K562 (cell line): ENCODE results near the gene TPK1. TPM values are rescaled to one million over a fixed set of nuclear protein-coding genes. Genes with fewer than 3 reads are reported as not detected.

Experiments used
- ATAC-seq: fragments of 200-7000 bp; cut with Tn5 transposase; 3 replicates; pipeline ENCODE4 v1.9.1; 2020; ENCODE audit warnings: moderate library complexity
- BruUV-seq: library from RNA; stranded (reverse); fragments of 400-500 nt; replicated peaks from 2 replicates; lab custom pipeline; 2021; lab: Mats Ljungman, UMichigan
- CTCF ChIA-PET: fragments of 300-600 bp; formaldehyde crosslinking; extraction: SDS; loops from one replicate; lab custom pipeline; 2021; ENCODE audit warnings: low intra/inter-chr PET ratio; lab: Yijun Ruan, JAX
- POLR2A ChIA-PET: fragments of 300-600, 350-650 bp; sonication (Branson Sonifier 250); formaldehyde crosslinking; extraction: SDS; loops from one replicate; lab custom pipeline; 2021; ENCODE audit warnings: antibody characterized with exemption, inconsistent platforms; lab: Yijun Ruan, JAX
- DNase-seq, 4 experiments: peaks; one replicate each; pipeline versions ENCODE4 v3.0.0 to v3.0.0-alpha.2; 2011 to 2018; ENCODE audit warnings: low spot score in 3 of 4, mixed read lengths in 3 of 4; ENCODE audit errors: extremely low read depth in 1 of 4
- FAIRE-seq: peaks from 2 replicates; lab custom pipeline; 2011; peaks lifted over from hg19 to GRCh38; lab: Jason Lieb, UNC
- H2AFZ ChIP-seq: 2 replicates; pipeline ENCODE4 v1.6.0; 2011; ENCODE audit warnings: low read depth, low read length, control low read depth, inconsistent platforms
- H3K27ac ChIP-seq: fragments of 200-600 bp; 3 replicates; pipeline ENCODE4 v1.8.0; 2011; ENCODE audit warnings: low read depth, mild to moderate bottlenecking, control low read depth, inconsistent platforms, low read length, moderate library complexity, mixed read lengths; ENCODE audit errors: extremely low read depth
- H3K27me3 ChIP-seq, 2 experiments: fragments of 300-600 bp in 1 of 2; 2 replicates in 1 of 2; 3 replicates in 1 of 2; pipeline versions ENCODE4 v1.6.0 to v1.8.0; 2011; ENCODE audit warnings: inconsistent platforms in 2 of 2, low read length in 2 of 2, mild to moderate bottlenecking in 1 of 2, mixed read lengths in 1 of 2, moderate library complexity in 1 of 2; ENCODE audit not compliant: control insufficient read depth in 2 of 2, insufficient read depth in 2 of 2
- H3K36me3 ChIP-seq: fragments of 300-600 bp; 3 replicates; pipeline ENCODE4 v1.8.0; 2011; ENCODE audit warnings: mild to moderate bottlenecking, low read length, inconsistent platforms; ENCODE audit not compliant: control insufficient read depth, insufficient read depth
- H3K4me1 ChIP-seq, 2 experiments: fragments of 200-600 bp in 1 of 2; replicated peaks in 1 of 2; 2 replicates in 1 of 2; 3 replicates in 1 of 2; pipeline versions ENCODE4 v1.5.1 to v1.8.0; 2011; ENCODE audit warnings: inconsistent platforms in 2 of 2, low read length in 2 of 2, mild to moderate bottlenecking in 1 of 2, mixed read lengths in 1 of 2, moderate library complexity in 1 of 2; ENCODE audit not compliant: control insufficient read depth in 2 of 2, insufficient read depth in 2 of 2
- H3K4me2 ChIP-seq: 2 replicates; pipeline ENCODE4 v1.6.1; 2011; ENCODE audit warnings: low read length, control low read depth, inconsistent platforms, mixed read lengths; ENCODE audit not compliant: insufficient read depth
- H3K4me3 ChIP-seq: fragments of 200-600 bp; sonication (generic), shearing (Covaris generic); 2 replicates; pipeline ENCODE4 v1.5.1; 2016; ENCODE audit warnings: control low read depth, inconsistent platforms
- H3K79me2 ChIP-seq: fragments of 200-600 bp; 3 replicates; pipeline ENCODE4 v1.8.0; 2011; ENCODE audit warnings: low read length, inconsistent platforms; ENCODE audit not compliant: control insufficient read depth, insufficient read depth
- H3K9ac ChIP-seq, 2 experiments: 2 replicates each; pipeline versions ENCODE4 v1.6.0 to v1.6.1; 2011; ENCODE audit warnings: low read depth in 2 of 2, low read length in 2 of 2, control low read depth in 1 of 2, inconsistent platforms in 1 of 2, mild to moderate bottlenecking in 1 of 2, mixed read lengths in 1 of 2; ENCODE audit not compliant: insufficient read depth in 1 of 2
- H3K9me1 ChIP-seq: one replicate; pipeline ENCODE4 v1.6.0; 2011; ENCODE audit warnings: inconsistent platforms, mild to moderate bottlenecking, low read length, moderate library complexity; ENCODE audit not compliant: control insufficient read depth, insufficient read depth
- H3K9me3 ChIP-seq: replicated peaks from 2 replicates; pipeline ENCODE4 v1.5.1; 2011; ENCODE audit warnings: low read depth, low read length, inconsistent platforms; ENCODE audit not compliant: control insufficient read depth, insufficient read depth
- H4K20me1 ChIP-seq: replicated peaks from 2 replicates; pipeline ENCODE4 v1.6.1; 2011; ENCODE audit warnings: low read length, inconsistent platforms, mixed read lengths; ENCODE audit not compliant: control insufficient read depth, insufficient read depth
- ILF3 ChIP-seq: fragments of 450-650 bp; IDR thresholded peaks from 2 replicates; pipeline ENCODE4 v1.6.1; 2018; ENCODE audit warnings: antibody characterized with exemption, mild to moderate bottlenecking, moderate library complexity, borderline replicate concordance
- KAT8 ChIP-seq: fragments of 450-650 bp; IDR thresholded peaks from 2 replicates; pipeline ENCODE4 v1.6.1; 2016; ENCODE audit warnings: low read depth, mild to moderate bottlenecking
- POLR2A ChIP-seq: fragments of 450-650 bp; conservative IDR thresholded peaks from 2 replicates; pipeline ENCODE4 v1.6.1; 2016
- RFX7 ChIP-seq: fragments of 250-450 bp; sonication (Bioruptor Pico); IDR thresholded peaks from 2 replicates; pipeline ENCODE4 v1.5.1; 2021; ENCODE audit warnings: mild to moderate bottlenecking
- TEAD2 ChIP-seq: fragments of 450-650 bp; IDR thresholded peaks from 2 replicates; pipeline ENCODE4 v1.6.1; 2016; ENCODE audit warnings: missing genetic modification characterization, control low read depth, missing compliant biosample characterization
- ZNF316 ChIP-seq: fragments of 450-650 bp; IDR thresholded peaks from 2 replicates; pipeline ENCODE4 v1.6.1; 2016
- WGBS: fragments of 100-300 bp; shearing (Covaris generic); methylation state at CpG from one replicate; pipeline ENCODE4 v1.1.6; 2016; ENCODE audit warnings: low coverage, mixed read lengths; ENCODE audit not compliant: insufficient coverage; ENCODE audit errors: missing lambda C conversion rate; 5-methylcytosine and 5-hydroxymethylcytosine counted together
- in situ Hi-C: fragments of 300-500 bp; cut with MboI; formaldehyde crosslinking; loops from 4 replicates; pipeline ENCODE4 v1.15.0; 2018; ENCODE audit warnings: inconsistent platforms, mixed read lengths
- intact Hi-C: fragments of 100-400 bp; cut with micrococcal nuclease; formaldehyde crosslinking; loops from 2 replicates; pipeline ENCODE4 v1.14.2; 2022
- polyA plus RNA-seq, 8 experiments: library from polyadenylated mRNA; depleted of rRNA in 4 of 8; stranded (reverse) in 5 of 8; unstranded in 3 of 8; fragments of >200 nt; fragmentation: Nextera tagmentation in 2 of 8; fragmentation: Illumina TruSeq in 1 of 8; extraction: Ambion mirVana in 2 of 8; extraction: Trizol in 1 of 8; gene quantifications; 2 replicates each; pipeline versions ENCODE4 v1.2.1 to v1.2.3, GENCODE V29; 2011 to 2014; ENCODE audit warnings: inconsistent platforms in 1 of 8, missing spikeins in 1 of 8
- total RNA-seq, 7 experiments: library from RNA; depleted of rRNA in 6 of 7; stranded (reverse); fragments of >200 nt in 6 of 7; fragmentation: Illumina TruSeq in 2 of 7; extraction: Trizol in 2 of 7; gene quantifications; 2 replicates each; pipeline versions ENCODE4 v1.2.1 to v1.2.3, GENCODE V29; 2011 to 2021; ENCODE audit warnings: low replicate concordance in 1 of 7
- TF ChIP-seq, protein P1 (sequence below): fragments of 250-450 bp; sonication (Bioruptor Pico); IDR thresholded peaks from 2 replicates; pipeline ENCODE4 v1.8.0; 2021; ENCODE audit warnings: mild to moderate bottlenecking, moderate library complexity
- TF ChIP-seq, protein P2 (sequence below): fragments of 450-650 bp; IDR thresholded peaks from 2 replicates; pipeline ENCODE4 v1.6.1; 2016; ENCODE audit warnings: borderline replicate concordance
- TF ChIP-seq, protein P3 (sequence below): fragments of 450-650 bp; IDR thresholded peaks from 2 replicates; pipeline ENCODE4 v1.7.0; 2016; ENCODE audit warnings: borderline replicate concordance

TPK1 gene
- total and polyA plus RNA-seq, 9 of the 15 experiments (the other 6 are each of a cell fraction or from before 2014, with no cell fraction given): 5.1 to 16.2 (median 9.2) TPM

DNA sequence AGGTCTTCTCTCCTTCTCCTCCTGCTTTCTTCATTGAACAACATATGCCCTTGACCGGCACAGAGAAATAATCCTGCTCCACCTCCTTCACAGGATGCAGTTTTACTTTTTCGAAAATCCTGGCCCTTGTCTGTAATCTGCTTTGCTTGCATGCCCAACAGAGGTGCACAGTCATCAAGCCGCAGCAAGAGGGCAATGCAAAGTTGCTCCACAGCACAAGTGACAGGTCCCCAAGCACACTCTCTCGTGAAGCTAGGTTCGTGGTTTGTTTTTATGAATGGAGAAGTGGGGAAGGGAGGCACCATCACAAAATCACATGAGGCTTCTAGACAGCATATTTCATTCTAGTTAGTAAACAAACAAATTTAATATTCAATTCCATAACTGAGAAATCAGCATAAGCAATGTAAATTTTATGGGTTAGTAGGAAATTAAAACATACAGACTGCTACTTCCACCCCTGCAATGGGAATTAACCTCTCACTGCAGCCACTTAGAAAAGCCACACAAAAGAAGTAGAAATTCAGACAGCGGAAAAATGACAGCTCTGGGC lies 178.8 kb downstream of the TPK1 start:
- in situ Hi-C loops (no loop called here), intact Hi-C loops (no loop called here)
- DNase-seq (no peak), ATAC-seq (no peak), FAIRE-seq (no peak)
- BruUV-seq: no TSS peak
- H3K9me1 ChIP-seq: no peaks in the 10 kb centered on the region
- no peak overlapping the region for H3K4me3 ChIP-seq
- 3% methylated on average over 6 of the region's 6 CpGs for WGBS
- no peaks in the 10 kb centered on the region for H3K36me3 ChIP-seq
- H3K4me2 ChIP-seq: no peak overlapping the region
- no peaks in the 10 kb centered on the region for H4K20me1 ChIP-seq
- no peaks in the 10 kb centered on the region for H3K4me1 ChIP-seq
- POLR2A ChIA-PET: no interaction called here
- no peak overlapping the region for H3K27ac ChIP-seq
- H2AFZ ChIP-seq: no peak overlapping the region
- CTCF ChIA-PET: no interaction called here
- H3K27me3 ChIP-seq: no peaks in the 10 kb centered on the region
- H3K79me2 ChIP-seq: no peaks in the 10 kb centered on the region
- no peaks in the 10 kb centered on the region for H3K9me3 ChIP-seq
- no peak overlapping the region for H3K9ac ChIP-seq
- TF ChIP-seq, protein P1, sequence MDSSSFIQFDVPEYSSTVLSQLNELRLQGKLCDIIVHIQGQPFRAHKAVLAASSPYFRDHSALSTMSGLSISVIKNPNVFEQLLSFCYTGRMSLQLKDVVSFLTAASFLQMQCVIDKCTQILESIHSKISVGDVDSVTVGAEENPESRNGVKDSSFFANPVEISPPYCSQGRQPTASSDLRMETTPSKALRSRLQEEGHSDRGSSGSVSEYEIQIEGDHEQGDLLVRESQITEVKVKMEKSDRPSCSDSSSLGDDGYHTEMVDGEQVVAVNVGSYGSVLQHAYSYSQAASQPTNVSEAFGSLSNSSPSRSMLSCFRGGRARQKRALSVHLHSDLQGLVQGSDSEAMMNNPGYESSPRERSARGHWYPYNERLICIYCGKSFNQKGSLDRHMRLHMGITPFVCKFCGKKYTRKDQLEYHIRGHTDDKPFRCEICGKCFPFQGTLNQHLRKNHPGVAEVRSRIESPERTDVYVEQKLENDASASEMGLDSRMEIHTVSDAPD (CRISPR knock-in tag): no peak
- TF ChIP-seq ZNF316: no peak
- no peak for TF ChIP-seq POLR2A
- no peak for TF ChIP-seq TEAD2
- no peak for TF ChIP-seq RFX7 (CRISPR knock-in tag)
- no peak for TF ChIP-seq KAT8
- TF ChIP-seq, protein P2, sequence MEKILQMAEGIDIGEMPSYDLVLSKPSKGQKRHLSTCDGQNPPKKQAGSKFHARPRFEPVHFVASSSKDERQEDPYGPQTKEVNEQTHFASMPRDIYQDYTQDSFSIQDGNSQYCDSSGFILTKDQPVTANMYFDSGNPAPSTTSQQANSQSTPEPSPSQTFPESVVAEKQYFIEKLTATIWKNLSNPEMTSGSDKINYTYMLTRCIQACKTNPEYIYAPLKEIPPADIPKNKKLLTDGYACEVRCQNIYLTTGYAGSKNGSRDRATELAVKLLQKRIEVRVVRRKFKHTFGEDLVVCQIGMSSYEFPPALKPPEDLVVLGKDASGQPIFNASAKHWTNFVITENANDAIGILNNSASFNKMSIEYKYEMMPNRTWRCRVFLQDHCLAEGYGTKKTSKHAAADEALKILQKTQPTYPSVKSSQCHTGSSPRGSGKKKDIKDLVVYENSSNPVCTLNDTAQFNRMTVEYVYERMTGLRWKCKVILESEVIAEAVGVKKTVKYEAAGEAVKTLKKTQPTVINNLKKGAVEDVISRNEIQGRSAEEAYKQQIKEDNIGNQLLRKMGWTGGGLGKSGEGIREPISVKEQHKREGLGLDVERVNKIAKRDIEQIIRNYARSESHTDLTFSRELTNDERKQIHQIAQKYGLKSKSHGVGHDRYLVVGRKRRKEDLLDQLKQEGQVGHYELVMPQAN: no peak
- TF ChIP-seq, protein P3, sequence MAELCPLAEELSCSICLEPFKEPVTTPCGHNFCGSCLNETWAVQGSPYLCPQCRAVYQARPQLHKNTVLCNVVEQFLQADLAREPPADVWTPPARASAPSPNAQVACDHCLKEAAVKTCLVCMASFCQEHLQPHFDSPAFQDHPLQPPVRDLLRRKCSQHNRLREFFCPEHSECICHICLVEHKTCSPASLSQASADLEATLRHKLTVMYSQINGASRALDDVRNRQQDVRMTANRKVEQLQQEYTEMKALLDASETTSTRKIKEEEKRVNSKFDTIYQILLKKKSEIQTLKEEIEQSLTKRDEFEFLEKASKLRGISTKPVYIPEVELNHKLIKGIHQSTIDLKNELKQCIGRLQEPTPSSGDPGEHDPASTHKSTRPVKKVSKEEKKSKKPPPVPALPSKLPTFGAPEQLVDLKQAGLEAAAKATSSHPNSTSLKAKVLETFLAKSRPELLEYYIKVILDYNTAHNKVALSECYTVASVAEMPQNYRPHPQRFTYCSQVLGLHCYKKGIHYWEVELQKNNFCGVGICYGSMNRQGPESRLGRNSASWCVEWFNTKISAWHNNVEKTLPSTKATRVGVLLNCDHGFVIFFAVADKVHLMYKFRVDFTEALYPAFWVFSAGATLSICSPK: no peak
- no peak for TF ChIP-seq ILF3
- TF ChIP-seq, all 486 proteins: peak for 0
